Stimulated activated CD4-positive, alpha-beta T cell treated with anti-CD3 and anti-CD28 coated beads, Interleukin-1b, Interleukin-23, amount 100 ng/mL, for 4 hours (primary cell): ENCODE measurements around the gene UQCRC1.

Source experiments
- DNase-seq, 2 donors: peaks; one replicate each; pipeline ENCODE4 v3.0.0-alpha.2; 2020; ENCODE audit warnings: low read depth in 2 of 2

Gene UQCRC1

DNA sequence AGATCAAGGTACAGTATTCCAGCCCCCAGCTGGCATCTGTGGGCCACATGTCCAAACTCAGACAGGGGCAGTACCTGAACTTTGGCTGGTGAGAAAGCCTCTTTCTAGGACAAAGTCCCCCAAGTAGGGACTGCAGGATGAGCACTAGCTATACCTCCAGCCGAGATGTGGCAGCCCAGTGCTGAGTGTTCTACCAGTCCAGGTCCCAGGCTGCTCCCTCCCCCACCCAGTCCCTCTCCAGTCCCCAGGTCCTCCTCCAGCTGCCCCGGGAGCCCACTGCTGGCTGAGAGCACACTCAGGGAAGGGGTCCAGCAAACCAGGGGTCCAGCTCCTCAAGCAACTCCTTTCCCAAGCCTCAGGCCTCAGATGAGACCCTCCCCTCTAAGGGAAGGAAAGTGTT, 24.3 kb upstream of the UQCRC1 start:
- DNase-seq: no peak

DNA sequence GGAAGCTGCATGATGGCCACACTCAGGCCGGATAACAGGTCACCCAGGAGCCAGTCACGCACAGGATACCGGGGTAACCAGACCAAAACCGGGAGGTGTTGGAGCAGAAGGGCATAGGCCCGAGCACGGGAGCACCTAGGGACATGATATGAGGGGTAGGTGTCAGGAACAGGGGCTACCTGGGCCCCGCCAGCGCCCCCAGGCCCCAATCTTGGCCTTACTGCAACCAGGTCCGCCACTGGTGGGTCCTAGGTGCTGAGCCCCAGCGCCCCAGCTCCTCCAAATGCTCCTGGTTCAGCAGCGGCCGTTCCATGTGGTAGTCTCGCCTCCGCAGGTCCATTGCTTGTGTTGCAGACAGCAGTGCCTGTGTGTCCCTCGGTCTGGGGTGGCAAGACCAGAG, 23.8 kb upstream of the UQCRC1 start:
- no peak for DNase-seq

DNA sequence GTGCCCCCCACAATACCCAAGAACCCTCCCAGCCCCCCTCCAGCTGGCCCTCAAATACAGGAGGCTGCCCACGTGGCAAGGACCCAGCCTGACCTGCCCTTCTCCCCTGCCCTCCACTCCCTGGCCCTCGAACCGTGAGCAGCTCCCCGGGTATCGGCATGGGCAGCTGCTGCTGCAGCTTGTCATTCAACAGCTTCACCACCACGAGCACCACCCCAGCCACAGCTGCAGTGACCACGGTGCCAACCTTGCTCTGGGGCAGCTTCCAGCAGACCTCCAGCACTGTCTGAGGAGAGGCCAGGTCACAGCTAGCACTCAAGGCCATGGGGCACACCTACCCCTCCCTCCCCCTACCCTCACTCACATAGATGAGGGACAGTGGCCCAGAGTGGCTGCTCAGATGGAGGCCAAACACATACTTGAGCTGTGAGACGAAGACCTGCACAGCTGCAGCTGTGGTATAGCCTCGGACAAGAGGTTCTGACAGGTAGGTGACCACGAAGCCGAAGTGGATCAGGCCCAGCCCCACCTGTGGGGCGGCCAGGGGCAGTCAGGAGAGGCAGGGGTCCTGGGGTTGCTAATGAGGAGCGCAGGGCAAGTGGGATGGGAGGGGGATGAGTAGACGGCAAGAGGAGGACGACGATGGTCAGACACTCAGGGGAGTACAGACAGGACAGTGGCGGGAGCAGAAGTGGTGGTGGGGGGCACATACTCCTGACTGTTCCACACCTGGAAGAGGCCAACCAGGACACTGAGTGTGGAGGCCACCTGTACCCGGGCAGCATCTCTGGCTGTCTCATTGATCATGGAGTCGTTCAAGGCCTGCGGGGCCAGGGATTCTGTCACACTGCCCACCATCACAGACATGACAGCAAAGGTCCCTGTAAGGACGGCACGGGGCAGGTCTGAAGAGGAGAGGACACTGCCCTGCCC, 22.3 kb upstream of the UQCRC1 start:
- no peak for DNase-seq

DNA sequence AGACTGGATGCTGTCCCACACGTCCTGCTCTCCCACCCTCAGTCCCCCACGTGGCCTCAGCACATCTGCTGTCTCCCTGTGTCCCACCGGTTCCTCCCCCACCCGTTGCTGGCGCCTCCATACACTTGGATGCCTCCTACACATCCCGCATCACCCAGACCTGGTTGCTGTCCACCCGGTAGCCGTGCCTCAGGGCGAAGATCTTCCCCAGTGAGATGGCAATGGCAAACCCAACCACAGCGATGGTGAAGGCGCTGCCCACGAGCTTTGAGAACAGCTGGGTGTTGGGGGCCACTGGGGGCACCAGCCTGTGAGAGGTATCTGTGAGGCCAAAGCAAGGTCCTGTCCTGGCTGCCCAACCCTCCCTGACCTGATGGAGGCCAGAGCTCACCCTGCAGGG, 21.4 kb upstream of the UQCRC1 start:
- DNase-seq: no peak

DNA sequence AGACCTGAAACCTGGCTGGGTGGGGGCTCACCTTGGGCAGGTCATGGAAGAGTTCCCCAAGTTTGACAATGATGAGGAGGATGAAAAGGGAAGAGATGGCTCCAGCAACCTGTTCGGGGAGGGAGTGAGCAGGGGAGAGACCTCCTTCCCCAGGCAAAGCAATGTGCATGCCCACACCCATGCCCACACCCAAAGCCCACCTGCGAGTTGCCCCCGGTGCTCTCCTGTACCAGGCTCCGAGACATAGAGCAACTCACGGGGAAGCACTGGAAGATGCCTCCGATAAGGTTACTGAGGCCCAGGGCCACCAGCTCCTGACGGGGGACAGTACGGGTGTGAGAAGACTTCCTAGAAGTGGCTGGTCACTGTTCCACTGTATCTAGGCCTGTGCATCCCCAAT, 21.0 kb upstream of the UQCRC1 start:
- DNase-seq: no peak

DNA sequence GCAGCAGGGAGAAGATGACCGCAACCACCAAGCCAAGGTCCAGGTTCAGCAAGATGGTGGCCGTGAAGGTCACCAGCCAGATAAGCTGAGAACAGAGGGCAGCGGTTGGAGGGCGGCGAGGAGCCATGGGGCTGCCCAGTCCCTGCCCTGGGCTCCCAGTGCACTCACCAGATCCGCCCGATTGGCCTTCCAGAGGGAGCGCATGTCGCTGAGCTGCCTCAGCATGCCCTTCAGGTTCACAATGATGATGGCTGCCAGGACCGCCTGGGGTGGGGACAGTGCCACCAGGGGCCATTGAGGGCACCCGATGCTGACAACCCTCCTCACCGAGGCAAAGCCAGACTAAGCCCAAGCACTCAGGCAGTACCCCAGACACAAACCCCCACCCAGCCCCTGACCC, 20.4 kb upstream of the UQCRC1 start:
- no peak for DNase-seq

DNA sequence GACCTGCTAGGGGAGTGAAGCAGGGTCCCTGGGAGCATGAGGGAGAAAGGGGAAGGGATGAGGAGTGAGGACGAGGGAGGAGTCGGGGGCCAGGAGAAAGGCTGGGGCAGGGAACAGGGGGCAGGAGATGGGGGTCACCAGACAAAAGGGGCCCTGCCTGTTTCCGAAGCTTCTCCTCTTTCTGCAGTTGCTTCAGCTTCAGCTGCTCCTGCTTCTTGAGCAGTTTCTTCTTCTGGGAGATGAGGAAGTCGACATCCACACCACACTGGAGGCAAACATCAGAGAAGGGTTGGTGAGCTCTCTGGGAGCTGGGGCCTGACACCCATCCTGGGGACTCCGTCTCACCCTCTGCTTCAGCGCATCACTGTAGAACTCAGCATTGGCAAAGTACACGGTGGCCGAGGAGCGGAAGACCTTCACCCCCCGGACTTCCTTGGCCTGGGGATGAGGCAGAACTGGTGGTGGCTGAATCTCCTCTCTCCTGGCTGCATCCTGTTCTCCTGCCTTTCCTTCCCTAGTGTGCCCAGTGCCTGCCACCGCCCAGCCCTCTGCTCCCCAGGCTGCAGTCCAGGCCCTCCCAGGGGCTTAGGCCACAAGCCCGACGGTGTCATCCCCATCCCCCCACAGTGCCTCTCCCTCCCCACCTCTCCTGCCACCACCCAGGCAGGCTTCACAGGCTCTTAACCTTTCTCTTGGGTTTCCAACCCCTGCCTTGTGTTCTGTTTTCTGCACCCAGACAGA, 19.0 kb upstream of the UQCRC1 start:
- no peak for DNase-seq

DNA sequence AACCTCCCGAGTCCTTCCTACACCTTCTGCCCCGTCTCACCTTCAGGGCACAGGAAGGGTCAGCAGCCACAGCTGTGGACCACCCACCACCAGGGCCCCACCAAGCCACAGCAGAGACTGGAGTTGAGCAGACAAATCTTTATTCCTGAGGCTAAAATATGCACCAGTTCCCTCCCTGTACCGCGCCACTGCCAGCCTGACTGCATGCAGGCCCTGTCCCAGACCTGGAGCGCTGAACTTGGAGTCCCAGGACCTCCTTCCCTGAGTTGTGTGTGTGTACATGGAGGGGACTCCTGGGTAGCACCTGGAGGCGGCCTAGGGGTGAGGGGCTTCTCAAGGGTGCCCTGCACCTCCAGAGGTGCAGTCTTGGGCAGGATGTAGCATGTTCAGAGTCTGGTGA, 16.2 kb upstream of the UQCRC1 start:
- DNase-seq: no peak

DNA sequence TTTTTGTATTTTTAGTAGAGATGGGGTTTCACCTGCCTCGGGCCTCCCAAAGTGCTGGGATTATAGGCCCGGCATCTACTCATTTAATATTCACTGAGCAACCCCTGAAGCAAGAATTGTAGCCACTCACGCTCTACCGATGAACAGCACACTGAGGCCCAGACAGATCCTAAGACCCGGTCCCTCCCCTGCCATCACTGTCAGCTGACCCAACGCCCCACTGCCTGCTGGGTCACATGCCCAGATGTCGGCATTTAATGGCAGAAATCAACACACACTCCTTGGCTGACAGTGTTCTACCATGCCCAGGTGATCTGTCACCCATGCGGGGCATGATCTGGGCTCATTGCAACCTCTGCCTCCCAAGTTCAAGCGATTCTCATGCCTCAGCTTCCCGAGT, 15.3 kb upstream of the UQCRC1 start:
- no peak for DNase-seq

DNA sequence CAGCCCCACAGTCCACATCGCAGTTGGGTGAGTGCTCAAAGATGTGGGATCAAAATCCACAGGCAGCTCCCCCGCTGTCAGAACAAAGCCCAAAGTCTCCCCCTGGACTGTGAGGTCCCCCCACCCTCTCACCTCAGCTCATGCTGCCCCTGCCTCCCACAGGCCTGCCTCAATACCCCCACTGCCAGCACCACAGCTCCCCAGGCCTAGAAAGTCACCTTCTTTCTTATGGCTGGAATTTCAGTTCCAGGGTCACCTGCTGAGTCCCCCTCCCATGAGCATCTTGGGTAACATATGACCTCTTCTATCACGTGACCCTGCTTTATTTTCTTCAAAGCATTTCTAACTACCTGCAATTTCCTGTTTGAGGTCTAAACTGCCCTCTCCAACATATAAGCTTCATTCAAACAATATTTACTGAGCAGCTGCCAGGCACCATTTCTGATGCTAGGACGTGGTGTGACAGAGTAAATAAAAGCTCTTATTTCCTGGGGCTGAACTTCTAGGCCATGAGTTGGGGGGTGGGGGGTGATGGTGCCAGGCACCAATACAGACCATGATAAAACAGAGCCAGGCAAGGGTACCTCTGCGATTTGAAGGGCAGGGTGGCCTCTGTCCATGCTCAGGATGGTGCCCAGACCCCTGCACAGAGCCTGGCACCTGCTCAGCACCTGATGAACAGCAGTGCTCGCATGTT, 14.6 kb upstream of the UQCRC1 start:
- no peak for DNase-seq

DNA sequence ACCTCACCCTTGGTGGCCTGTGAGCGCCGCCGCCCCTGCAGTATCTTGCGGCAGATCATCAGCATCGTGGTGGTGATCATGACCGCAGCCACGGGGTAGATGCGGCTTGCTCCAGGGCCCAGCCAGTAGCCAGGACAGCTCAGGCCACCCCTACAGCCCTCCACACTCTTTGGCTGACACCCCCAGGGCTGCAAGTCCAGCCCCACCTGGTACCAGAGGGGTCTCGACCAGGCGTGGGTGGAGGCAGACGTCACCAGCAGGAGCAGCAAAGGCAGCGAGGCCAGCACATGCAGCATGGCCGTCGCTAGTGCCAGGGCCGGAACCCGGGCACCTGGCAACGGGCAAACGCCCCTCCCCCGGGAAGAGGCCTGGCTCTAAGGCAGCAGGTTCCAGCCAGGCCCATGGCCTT, 12.0 kb upstream of the UQCRC1 start, which contains the start of gene TMEM89:
TSS of gene TMEM89 (minus strand) at position 309 of the 409 bp plus-strand sequence. CDS start at position 296, 13 bp downstream.
- DNase-seq: no peak

DNA sequence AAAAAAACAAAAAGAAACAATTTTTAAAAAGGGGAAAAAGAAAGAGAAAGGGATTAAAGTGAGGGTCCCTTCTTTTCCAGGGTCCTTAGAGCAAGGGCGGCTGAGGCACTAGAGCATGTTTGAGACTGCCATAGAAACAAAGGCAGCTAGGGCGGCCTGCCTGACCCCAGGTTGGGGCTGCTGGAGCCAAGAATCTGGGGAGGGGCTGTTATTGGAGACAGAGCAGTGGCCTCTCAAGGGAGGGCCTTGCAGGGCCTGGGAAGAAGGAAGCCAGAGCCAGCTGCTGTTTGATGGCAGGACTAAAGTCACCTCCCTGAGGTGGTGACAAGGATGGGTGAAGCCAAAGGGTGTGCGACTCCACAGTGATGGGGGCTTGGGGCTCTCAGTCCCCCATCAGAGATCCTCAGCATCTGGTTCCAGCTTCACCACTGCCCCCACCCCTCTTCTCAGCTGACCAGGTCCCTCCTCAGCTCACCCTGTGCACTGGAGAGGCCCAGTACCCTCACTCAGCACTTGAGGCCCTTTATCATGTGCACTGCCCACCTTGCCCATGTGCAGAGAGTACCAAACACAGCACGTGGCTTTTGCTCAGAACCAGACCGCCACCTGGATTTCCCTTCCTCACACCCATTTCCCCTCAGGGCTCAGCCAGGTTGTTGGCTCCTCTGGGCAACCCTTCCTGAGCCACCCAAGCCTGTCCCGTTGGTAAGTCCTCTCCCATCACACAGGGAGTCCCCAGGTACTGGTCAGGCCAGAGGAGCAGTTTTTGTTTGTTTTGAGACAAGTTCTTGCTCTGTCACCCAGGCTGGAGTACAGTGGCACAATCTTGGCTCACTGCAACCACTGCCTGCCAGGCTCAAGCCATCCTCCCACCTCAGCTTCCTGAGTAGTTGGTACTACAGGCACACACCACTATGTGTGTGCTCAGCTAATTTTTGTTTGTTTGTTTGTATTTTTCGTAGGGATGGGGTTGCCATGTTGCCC, 10.4 kb upstream of the UQCRC1 start:
- DNase-seq: no peak

DNA sequence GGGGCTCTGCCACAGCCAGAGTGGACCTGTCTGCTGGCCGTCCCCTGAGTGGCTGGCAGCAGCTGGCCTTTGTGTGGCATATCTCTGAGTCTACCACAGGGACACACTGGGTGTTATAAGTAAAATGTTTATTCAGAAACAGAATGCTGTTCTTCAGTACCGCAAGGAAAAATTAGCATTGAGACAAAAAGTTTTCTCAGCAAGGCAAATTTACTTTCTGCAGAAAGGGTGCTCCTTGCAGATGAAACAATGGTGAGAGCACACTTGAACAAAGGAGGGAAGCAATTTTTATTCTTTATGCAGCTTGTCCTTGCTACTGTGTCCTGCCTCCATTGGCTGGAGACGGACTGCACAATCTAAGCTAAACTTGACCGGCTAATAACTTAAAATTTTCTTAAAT, 8.1 kb upstream of the UQCRC1 start:
- DNase-seq: no peak

DNA sequence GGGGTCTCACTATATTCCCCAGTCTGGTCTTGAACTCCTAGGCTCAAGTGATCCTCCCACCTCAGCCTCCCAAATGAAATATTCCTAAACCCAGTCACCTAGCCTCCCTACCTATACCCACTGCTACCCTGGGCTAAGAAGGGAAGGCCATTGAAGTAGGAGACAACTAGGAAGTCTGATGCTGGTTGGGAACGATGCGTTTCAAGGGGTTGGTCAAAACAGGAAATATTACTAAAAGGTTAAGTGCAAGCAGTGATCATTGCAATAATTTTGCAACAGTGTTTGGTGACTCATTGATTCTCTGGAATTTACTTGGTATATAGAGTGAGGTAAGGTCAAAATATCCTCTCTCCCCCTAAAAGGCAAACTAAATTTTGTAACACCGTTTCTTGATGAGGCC, 4.6 kb upstream of the UQCRC1 start:
- DNase-seq: no peak

DNA sequence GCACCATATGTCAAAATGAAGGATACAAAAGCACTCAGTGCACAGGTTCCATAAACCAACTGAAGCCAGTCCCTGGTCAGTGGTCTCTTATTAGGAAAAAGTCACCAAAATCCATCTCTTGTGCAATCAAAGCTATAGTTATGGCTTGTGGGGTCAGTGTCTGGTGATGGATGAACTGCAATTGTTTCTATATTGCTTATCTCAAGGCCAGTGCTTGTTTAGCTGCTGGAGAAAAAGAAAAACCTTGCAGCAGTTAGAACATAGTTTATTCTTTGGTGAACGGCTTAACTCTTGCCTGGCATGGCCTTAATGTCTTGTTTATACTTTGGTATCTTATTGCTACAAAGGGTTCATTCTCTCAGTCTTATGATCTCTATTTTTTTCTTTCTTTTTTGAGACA, 2.9 kb upstream of the UQCRC1 start:
- no peak for DNase-seq

DNA sequence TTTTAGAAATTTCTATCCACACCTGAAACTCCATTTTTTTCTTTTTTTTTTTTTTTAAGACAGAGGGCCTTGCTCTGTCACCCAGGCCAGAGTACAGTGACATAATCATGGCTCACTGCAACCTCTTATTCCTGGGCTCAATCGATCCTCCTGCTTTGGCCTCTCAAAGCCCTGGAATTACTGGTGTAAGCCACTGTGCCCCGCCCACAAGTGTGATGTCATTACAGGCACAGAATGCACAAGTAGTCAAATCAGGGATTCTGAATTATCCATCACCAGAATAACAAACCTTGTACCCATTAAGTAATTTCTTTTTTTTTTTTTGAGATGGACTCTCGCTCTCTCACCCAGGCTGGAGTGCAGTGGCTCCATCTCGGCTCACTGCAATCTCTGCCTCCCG, 1.9 kb downstream of the UQCRC1 start:
- DNase-seq: no peak

DNA sequence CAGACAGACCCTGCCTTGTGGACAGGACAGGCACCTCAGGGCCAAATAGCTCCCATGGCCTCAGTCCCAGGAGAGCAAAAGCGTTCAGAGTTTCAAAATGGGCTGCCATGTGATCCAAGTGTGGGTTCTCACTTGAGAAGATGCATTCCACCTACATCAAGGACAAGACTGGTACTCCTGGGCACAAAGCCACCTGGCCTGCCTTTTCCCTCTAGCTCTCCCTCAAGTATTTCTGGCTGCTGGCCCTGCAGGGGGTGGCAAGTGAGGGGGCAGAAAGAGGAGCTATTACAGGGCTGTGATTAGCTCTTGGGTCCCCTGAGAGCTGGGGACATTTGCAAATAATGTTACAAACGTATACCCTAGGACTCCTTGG, 7.8 kb downstream of the UQCRC1 start:
- DNase-seq: no peak

DNA sequence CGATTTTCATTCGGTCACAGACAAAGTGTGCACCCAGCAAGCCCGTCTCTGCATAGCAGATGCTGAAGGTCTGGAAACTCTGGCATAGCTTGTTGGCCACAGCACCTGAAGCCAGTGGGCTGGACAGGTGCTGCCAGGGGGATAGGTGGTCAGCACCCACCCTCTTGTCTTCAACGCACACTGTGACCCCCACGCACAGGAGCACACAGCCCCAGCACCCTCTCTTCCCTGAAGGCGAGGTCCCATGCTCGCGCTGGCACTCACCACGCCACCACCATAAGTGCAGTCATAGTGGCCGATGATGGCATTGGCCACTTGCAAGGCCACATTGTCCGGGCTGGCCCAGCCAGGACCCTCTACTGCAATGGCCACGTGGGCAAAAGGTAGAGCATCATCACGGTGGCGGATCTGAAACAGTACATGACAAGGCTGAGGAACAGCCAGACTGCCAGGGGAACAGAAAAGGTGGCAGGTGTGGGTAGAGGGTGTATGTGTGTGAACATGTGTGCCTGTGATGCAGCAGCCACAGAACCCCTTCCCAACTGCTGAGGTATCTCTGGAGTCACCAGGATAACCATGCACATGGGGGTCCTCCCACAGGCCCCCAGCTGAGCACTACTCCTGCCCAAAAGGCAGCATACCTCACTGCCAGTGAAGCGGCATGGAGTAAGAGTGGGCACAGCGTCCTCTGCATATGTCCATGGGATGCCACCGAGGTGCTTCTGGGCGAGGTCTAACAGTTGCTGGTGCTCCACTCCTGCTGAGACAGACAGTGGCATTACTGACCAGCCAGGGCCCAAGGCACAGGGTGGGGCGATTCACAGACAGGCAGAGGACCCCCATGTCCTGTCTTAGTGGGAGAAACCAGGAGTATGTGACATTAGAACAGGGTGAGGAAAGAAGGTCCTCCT, 8.5 kb downstream of the UQCRC1 start:
- DNase-seq: no peak

DNA sequence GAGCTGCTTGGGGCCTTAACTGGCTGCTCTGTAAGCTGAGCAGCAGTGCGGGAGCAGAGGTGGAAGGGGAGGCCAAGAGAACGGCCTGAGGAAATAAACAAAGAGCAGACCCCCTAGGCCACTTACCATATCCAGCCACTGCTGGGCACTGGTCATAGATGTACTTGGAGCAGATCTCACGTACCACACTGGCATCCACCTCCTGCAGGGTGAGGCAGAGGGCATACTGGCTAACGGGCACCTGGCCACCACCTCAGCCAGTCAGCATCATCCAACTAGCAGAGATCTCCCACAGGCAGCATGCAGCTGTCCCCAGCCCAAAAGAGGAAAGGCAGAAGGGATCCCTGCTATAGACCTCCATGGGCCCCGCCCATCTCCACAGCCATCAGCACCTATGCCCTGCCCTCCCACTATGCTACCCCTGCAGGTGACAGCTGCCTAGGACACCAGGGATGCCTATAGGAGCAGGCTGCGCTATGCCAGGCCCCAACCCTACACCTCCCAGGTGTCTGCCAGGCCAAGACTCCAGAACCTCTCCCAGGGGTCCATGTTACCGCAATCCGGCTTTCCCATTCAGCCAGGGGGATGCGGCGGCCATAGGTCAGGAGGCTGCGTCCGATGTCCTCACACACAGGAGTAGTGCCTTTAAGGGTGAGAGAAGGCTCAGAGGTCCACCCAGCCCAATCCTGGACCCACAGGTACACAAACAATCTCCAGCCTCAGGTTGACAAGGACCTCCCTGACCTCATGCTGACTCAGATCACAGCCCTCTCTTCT, 9.7 kb downstream of the UQCRC1 start:
- no peak for DNase-seq
